OCI-LY7 (cell line): ENCODE data around the gene SPATA31E1. TPM values are rescaled to one million over a fixed set of nuclear protein-coding genes. Genes with fewer than 3 reads are reported as not detected.
"Not testable (repeated sequence)": the region's sequence is repeated elsewhere in the genome, so short reads cannot be mapped to it uniquely, and the experiment has no call there.

ENCODE experiments used
- BruUV-seq: library from RNA; stranded (reverse); fragments of 400-500 nt; replicated peaks from 2 replicates; lab custom pipeline; 2021; lab: Mats Ljungman, UMichigan
- CTCF ChIA-PET: fragments of 300-600 bp; sonication (Branson Sonifier 250); formaldehyde crosslinking; loops from one replicate; lab custom pipeline; 2022; ENCODE audit warnings: antibody characterized with exemption; ENCODE audit not compliant: unreplicated experiment; lab: Charles Lee
- POLR2A ChIA-PET: fragments of 300-600 bp; sonication (Branson Sonifier 250); formaldehyde crosslinking; loops from one replicate; lab custom pipeline; 2022; ENCODE audit warnings: antibody characterized with exemption; lab: Charles Lee
- DNase-seq: peaks from one replicate; pipeline ENCODE4 v3.0.0-alpha.2; 2015; ENCODE audit warnings: low spot score
- H2AFZ ChIP-seq: fragments of 200-600 bp; sonication (generic), shearing (Covaris generic); 2 replicates; pipeline ENCODE4 v1.6.1; 2014; ENCODE audit warnings: mild to moderate bottlenecking, antibody characterized with exemption, low read length, moderate library complexity
- H3K27ac ChIP-seq: fragments of 200-600 bp; sonication (generic); 2 replicates; pipeline ENCODE4 v1.5.1; 2014; ENCODE audit warnings: mixed run types, low read depth, mild to moderate bottlenecking, moderate library complexity, low read length, inconsistent platforms; ENCODE audit not compliant: poor library complexity, severe bottlenecking
- H3K36me3 ChIP-seq: fragments of 200-600 bp; sonication (generic); 2 replicates; pipeline ENCODE4 v1.6.1; 2014; ENCODE audit warnings: mild to moderate bottlenecking, antibody characterized with exemption, low read length, moderate library complexity, mixed read lengths; ENCODE audit not compliant: insufficient read depth
- H3K4me1 ChIP-seq: fragments of 200-600 bp; sonication (generic); 2 replicates; pipeline ENCODE4 v1.5.1; 2014; ENCODE audit warnings: mild to moderate bottlenecking, low read length; ENCODE audit not compliant: insufficient read depth, poor library complexity, severe bottlenecking
- H3K4me2 ChIP-seq: fragments of 200-600 bp; sonication (generic); 2 replicates; pipeline ENCODE4 v1.6.1; 2014; ENCODE audit warnings: mild to moderate bottlenecking, low read length
- H3K4me3 ChIP-seq: fragments of 200-600 bp; sonication (generic); 2 replicates; pipeline ENCODE4 v1.5.1; 2014; ENCODE audit warnings: mild to moderate bottlenecking, low read depth, low read length; ENCODE audit not compliant: poor library complexity, severe bottlenecking
- H3K79me2 ChIP-seq: fragments of 200-600 bp; sonication (generic); 2 replicates; pipeline ENCODE4 v1.6.1; 2016; ENCODE audit warnings: low read depth, mild to moderate bottlenecking, low read length, moderate library complexity, mixed read lengths; ENCODE audit not compliant: insufficient read depth
- H3K9me2 ChIP-seq: fragments of 200-600 bp; sonication (generic); 2 replicates; pipeline ENCODE4 v1.6.1; 2016; ENCODE audit warnings: mild to moderate bottlenecking, low read length, mixed read lengths; ENCODE audit not compliant: insufficient read depth
- H3K9me3 ChIP-seq: fragments of 200-600 bp; sonication (generic); 2 replicates; pipeline ENCODE4 v1.6.1; 2014; ENCODE audit warnings: mild to moderate bottlenecking, mixed run types, low read length, mixed read lengths
- H4K20me1 ChIP-seq: fragments of 200-600 bp; sonication (generic); 2 replicates; pipeline ENCODE4 v1.6.1; 2014; ENCODE audit warnings: mild to moderate bottlenecking, antibody characterized with exemption, low read length, moderate library complexity, mixed read lengths; ENCODE audit not compliant: insufficient read depth
- EZH2phosphoT487 ChIP-seq: fragments of 200-600 bp; sonication (generic); IDR thresholded peaks from 2 replicates; pipeline ENCODE4 v1.6.1; 2018; ENCODE audit warnings: low read depth, borderline replicate concordance, mild to moderate bottlenecking, mixed run types, antibody characterized with exemption, low read length, moderate library complexity, mixed read lengths
- intact Hi-C: fragments of 100-400 bp; cut with micrococcal nuclease; formaldehyde crosslinking; loops from one replicate; pipeline ENCODE4 v1.10.0; 2022; ENCODE audit not compliant: unreplicated experiment
- total RNA-seq, 2 experiments: library from RNA; depleted of rRNA in 1 of 2; stranded (reverse); fragments of >200 nt in 1 of 2; shearing (Covaris generic) in 1 of 2; gene quantifications; 2 replicates each; pipeline ENCODE4 v1.2.3, GENCODE V29; 2014 to 2022
- TF ChIP-seq, protein P1 (sequence below): fragments of 200-600 bp; sonication (generic); conservative IDR thresholded peaks from 2 replicates; pipeline ENCODE4 v1.5.1; 2014; ENCODE audit warnings: mild to moderate bottlenecking, antibody characterized with exemption, low read length, moderate library complexity, mixed read lengths

The SPATA31E1 gene
- total RNA-seq, 2 experiments from 2014 or later: not detected

DNA sequence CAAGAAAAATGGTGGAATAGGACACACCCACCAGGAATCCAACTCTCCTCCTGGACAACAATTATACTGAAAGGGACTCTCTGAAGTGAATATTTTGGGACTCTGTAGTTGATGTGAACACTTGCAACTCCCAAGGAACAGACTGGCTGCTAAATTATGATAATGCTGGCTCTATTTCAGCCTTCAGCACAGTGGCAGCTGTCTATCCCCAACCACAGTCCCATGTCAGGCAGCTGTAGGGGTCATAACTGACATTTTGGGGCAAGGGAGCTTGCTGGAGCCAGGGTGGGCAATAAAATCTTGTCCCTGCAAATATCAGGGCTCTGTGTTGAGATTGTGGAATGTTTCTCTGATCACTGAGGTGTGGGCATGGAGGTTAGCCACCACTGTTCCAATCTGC lies 14.2 kb downstream of the SPATA31E1 start:
- no peak for DNase-seq
- no TSS peak for BruUV-seq
- no peaks in the 10 kb centered on the region for H3K4me1 ChIP-seq
- H3K4me2 ChIP-seq: no peak overlapping the region
- H3K27ac ChIP-seq: no peak overlapping the region
- H4K20me1 ChIP-seq: no peaks in the 10 kb centered on the region
- no peaks in the 10 kb centered on the region for H3K9me3 ChIP-seq
- no peaks in the 10 kb centered on the region for H3K79me2 ChIP-seq
- H3K36me3 ChIP-seq: no peaks in the 10 kb centered on the region
- H3K9me2 ChIP-seq: no peaks in the 10 kb centered on the region
- H3K4me3 ChIP-seq: no peak overlapping the region
- intact Hi-C loops: no loop called here
- TF ChIP-seq EZH2phosphoT487: no peak
- TF ChIP-seq, protein P1, sequence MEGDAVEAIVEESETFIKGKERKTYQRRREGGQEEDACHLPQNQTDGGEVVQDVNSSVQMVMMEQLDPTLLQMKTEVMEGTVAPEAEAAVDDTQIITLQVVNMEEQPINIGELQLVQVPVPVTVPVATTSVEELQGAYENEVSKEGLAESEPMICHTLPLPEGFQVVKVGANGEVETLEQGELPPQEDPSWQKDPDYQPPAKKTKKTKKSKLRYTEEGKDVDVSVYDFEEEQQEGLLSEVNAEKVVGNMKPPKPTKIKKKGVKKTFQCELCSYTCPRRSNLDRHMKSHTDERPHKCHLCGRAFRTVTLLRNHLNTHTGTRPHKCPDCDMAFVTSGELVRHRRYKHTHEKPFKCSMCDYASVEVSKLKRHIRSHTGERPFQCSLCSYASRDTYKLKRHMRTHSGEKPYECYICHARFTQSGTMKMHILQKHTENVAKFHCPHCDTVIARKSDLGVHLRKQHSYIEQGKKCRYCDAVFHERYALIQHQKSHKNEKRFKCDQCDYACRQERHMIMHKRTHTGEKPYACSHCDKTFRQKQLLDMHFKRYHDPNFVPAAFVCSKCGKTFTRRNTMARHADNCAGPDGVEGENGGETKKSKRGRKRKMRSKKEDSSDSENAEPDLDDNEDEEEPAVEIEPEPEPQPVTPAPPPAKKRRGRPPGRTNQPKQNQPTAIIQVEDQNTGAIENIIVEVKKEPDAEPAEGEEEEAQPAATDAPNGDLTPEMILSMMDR: no peak
- H2AFZ ChIP-seq: no peak overlapping the region
- POLR2A ChIA-PET: no interaction called here
- CTCF ChIA-PET: no interaction called here

DNA sequence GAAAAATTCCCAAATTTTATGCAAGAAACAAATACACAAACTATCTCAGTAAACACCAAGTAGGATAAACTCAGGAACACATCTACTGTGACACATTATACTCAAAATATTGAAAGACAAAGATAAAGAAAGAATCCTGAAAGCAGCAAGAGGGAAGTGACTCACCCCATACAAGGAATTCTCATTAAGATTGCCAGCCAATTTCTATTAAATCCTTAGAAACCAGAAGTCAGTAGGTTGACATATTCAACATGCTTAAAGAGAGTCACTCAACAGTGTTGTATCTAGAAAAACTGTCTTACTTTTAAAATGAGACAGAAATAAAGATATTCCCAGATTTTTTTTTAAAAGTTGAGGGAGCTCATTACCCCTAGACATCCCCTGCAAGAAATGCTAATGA lies 15.5 kb downstream of the SPATA31E1 start:
- Histone ChIP-seq H3K27ac (no peak overlapping the region), H3K9me2 (no peaks in the 10 kb centered on the region), H3K4me3 (no peak overlapping the region), H3K79me2 (no peaks in the 10 kb centered on the region), H3K4me2 (no peak overlapping the region), H3K4me1 (no peaks in the 10 kb centered on the region), H4K20me1 (no peaks in the 10 kb centered on the region), H2AFZ (no peak overlapping the region), H3K9me3 (no peaks in the 10 kb centered on the region), H3K36me3 (no peaks in the 10 kb centered on the region)
- no peak for DNase-seq
- intact Hi-C loops: no loop called here
- POLR2A ChIA-PET: interaction anchor here (0.6 kb wide), 1 partner anchor 397 kb away, joined by 4 read pairs; no protein-coding TSS in a partner anchor
- CTCF ChIA-PET: no interaction called here
- no TSS peak for BruUV-seq
- TF ChIP-seq, protein P1: no peak
- no peak for TF ChIP-seq EZH2phosphoT487

DNA sequence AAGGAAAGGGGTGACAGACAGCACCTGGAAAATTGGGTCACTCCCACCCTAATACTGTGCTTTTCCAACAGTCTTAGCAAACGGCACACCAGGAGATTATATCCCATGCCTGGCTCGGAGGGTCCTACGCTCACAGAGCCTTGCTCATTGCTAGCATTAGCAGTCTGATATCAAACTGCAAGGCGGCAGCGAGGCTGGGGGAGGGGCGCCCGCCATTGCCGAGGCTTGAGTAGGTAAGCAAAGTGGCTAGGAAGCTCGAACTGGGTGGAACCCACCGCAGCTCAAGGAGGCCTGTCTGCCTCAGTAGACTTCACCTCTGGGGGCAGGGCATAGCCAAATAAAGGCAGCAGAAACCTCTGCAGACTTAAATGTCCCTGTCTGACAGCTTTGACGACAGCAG lies 19.7 kb downstream of the SPATA31E1 start:
- DNase-seq, BruUV-seq, H4K20me1 ChIP-seq, H3K9me2 ChIP-seq, intact Hi-C loops, H3K36me3 ChIP-seq, H3K27ac ChIP-seq, POLR2A ChIA-PET, CTCF ChIA-PET, H3K4me1 ChIP-seq, H3K79me2 ChIP-seq, H3K9me3 ChIP-seq, H3K4me3 ChIP-seq, H2AFZ ChIP-seq, H3K4me2 ChIP-seq: not testable (repeated sequence)
